GM19025 (cell line): ENCODE data around the gene EIF5AL1.
"Not testable (repeated sequence)": the region's sequence is repeated elsewhere in the genome, so short reads cannot be mapped to it uniquely, and the experiment has no call there.

Source experiments
- ATAC-seq: cut with Tn5 transposase; IDR thresholded peaks from one replicate; pipeline ENCODE4 v1.9.1; 2021; ENCODE audit warnings: mild to moderate bottlenecking, low read depth, moderate library complexity; ENCODE audit not compliant: unreplicated experiment

The EIF5AL1 gene

DNA sequence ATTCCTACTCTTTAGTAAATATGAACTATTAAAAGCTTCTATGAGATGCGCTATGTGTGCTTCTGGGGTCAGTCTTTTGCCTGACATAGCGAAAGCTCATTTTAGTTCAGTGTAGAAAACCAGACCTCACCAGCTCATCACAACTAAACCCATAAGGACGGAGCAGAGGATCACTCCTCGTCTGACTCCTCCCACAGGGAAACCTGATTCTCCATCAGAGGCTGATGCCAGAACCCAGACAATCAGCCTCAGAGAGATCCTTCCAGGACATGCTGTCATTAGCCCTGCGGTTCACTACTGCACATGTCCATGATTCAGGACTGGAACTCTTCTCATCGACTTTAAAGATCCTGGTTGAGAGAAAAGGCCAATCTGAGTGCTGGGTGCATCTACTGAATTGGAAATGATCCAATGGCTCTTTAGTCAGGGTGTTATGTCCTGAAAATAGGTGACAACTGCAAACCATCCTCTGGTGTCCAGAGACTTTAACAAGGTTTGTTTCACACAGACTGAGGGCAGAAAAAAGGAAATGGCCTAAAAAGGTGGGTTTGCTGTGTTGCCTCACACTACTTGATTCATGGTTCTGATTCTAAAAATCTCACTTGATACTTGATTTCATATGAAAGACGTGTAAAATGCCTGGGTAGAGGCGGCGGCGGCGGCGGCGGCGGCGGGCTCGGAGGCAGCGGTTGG is at the start of gene EIF5AL1:
TSS of gene EIF5AL1 (plus strand) at position 643 of the 693 bp plus-strand sequence. CDS start 117 bp downstream, outside the sequence.
- ATAC-seq: not testable (repeated sequence)

DNA sequence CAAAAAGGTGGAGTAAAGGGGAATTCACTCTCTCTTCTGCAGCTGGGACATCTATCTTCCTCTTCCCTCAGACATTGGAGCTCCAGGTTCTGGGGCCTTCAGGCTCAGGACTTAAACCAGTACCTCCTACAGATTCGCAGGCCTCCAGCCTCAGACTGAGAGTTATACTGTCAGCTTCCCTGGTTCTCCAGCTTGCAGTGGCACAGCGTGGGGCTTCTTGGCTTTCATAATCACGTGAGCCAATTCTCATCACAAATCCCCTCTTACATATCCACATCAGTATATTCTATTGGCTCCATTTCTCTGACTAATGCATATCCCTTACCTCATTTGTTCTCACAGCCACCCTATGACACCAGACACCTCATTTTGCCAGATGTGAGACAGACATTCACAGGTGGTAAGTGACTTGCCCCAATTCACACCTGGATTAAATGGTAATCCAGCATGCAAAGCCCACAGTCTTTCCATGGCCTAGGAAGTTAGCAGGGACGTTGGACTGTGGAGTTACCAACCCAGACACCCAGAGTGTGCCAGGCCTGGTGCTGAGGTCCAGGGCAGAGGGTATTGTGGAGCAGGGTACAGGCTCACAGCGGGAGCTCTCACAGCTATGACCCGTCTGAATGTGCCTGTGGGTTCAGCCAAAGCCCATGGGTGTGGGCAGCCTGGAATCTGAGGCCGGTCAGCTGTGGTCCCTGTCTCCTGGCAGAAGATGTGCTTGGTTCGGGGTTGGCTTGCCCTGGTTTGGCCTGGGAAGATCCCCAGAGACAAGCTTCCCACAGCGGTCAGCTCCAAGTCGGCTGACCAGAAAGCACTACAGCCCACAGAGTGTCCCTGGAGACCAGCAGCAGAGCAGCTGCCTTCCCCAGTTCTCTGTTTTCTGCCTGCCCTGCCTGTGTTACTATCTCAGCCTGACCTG is 48.5 kb upstream of the EIF5AL1 start:
- no peak for ATAC-seq

DNA sequence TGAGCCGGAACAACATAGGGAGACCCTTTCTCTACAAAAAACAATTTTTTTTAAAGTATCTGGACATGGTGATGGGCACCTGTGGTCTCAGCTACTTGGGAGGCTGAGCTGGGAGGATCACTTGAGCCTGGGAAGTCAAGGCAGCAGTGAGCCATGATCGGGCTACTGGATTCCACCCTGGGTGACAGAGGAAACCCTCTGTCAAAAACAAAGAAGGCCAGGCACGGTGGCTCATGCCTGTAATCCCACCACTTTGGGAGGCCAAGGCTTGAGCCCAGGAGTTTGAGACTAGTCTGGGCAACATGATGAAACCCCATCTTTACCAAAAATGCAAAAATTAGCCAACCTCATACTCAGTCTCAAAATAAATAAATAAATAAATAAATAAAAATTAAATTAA is 47.0 kb upstream of the EIF5AL1 start:
- ATAC-seq: no peak

DNA sequence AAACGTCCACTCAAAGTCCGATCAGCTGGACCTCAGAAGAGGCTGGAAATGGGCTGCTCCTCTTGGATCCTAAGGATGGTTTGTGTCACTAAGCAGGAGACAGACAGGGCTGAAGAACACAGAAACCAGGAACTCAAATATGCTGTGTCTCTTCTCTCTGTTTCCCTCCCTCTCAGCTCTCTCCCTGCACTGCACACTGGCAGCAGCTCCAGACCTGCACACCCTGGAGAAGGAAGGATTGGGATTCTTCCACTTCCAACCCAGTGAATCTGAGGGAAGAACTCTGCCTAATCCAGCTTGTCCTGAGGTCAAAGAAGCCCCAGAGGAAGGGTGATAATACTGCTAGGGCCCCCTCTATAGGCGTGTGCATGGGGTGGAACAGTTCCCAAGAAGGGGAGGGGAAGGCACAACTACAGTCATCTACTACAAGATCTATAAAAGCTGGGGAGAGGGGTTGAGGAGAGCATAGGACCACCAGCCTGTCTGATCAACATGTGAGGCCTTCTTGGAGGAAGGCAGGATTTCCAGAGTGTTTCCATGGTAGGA is 44.2 kb upstream of the EIF5AL1 start:
- ATAC-seq: no peak

DNA sequence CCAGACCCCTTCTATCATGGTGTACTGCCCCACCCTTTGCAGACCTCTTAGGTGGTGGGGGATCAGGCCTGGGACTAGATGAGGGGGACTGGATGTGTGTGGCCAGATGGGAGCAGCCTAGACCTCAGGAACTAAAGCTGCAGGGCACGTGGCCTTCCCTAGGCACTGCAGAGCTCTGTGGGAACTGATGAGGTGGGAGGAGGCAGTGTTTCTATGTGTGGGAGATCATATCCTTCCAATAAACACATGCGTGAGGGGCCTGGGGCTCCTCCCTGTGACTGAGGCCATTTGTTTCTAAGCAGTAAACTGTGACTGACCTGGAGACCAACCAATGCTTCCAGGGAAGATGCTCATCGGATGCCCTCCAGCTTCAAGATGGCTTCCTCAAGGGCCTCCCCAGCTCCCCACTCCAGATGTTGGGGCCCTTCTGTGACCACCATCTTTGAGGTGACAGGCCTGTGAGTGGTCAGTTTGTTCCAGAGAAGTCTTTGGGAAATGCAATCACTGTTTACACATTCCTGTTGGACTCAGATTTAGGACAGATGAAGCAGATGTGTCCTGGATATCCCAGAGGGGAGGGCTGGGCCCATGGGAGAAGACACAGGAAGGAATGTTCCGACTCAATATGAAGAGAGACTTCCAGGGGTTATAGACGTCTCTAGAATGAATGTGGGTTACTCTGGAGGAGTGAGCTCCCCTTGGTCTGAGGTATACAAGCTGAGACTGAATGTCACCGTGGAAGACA is 43.3 kb upstream of the EIF5AL1 start:
- ATAC-seq: no peak

DNA sequence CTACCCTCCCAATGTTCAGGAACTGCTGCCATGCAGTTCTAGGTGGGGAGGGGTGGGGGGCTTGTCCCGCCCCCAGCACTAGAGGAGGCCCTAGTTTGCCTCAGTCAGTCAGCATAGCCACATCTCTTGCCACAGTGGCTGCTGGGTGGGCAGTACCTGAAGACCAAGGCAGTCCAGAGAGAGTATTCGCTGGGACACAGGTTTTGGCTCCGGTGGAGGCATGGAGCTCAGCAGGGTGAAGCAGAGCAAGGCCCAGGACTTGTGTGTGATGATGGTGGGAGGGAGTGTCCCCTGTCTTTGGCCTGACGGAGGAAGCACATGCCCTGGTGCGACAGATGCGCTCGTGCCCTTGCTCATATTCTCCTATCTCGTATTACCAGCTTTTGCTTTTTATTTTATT is 42.2 kb upstream of the EIF5AL1 start:
- no peak for ATAC-seq

DNA sequence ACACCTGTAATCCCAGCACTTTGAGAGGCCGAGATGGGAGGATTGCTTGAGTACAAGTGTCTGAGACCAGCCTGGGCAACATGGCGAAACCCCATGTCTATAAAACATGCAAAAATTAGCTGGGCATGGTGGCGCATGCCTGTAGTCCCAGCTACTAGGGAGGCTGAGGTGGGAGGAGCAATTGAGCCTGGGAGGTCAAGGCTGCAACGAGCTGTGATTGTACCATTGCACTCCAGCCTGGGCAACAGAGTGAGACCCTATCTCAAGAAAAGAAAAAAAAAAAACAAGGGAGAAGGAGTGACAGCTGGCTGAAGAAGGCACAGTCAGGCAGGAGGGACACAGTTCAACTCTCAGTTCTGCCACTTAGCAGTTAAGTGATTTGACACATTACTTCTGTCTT is 40.6 kb upstream of the EIF5AL1 start:
- ATAC-seq: no peak

DNA sequence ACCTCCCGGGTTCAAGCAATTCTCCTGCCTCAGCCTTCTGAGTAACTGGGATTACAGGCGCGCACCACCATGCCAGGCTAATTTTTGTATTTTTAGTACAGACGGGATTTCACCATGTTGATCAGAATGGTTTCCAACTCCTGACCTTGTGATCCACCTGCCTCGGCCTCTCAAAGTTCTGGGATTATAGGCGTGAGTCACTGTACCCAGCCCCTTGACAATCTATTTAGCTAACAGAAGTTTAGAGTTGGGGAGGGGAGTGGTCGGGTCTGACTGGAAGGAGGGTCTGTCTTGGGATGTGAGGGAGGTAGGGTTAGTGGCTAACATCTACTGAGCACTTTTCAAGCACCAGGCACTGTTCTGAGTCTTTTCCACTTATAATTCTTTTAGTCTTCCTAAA is 39.9 kb upstream of the EIF5AL1 start:
- ATAC-seq: no peak

DNA sequence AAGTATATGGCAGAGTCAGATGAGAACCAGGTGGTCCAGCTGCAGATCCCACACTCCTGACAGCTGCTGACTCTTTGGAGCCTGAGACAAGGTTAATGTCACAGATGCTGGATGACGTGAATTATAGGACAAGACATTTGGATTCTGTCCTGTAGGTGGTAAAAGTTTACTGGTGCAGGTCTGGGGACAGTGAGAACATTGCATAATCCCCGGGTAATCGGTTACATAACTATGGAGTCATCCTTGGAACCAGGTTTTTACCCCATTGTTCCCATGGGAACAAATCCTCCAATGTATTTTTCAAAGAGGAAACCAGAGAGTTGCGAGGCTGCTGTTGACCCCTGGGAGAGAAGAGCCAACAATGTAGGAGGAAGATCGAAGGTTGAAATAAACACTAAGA is 39.4 kb upstream of the EIF5AL1 start:
- ATAC-seq: no peak

DNA sequence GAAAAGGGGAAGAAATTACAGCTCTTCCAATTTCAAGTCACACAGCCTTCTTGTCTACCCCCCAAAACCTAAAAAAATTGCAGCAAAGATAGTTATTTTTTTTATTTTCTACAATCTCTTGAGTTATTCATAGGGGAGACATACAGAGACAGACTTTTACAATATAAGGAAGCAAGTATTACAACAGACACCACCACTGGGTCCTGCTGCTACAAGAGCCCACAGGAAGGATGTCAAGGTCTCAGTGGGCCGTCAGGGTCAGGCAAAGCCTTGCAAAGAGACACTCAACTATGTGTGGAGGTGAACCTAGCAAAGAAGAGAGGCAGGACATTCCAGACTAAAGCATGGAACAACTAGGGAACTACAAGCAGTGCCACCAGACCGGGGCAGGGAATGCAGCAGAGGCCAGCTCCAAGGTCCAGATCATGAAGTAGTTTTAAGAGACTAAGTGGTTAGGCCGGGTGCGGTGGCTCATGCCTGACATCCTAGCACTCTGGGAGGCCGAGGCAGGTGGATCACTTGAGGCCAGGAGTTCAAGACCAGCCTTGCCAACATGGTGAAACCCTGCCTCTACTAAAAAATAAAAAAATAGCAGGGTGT is 38.7 kb upstream of the EIF5AL1 start:
- ATAC-seq: no peak

DNA sequence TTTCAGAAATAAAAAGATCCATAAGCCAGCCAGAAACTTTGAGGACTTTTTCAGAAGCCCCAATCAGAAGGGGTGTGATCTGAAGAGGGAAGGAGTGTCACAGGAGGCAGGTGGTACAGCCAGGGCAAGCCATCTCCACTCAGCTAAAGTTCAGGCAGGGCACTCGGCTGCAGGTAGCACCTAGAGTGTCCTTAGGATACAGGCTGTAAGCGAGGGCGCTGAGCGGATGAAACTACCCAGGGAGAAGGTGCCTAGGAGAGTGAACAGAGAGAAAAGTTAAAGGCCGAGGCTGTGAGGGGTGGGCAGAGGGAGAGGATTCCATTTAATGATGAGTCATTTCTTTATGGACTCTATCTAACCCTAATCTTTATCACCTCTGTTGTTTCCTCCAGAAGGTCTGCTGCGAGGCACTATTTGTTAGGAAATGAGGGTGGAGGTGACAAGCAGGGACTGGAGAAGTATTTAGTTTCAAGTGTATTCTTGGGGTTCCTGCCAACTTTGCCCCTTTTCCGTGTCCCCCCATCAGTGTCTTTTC is 37.1 kb upstream of the EIF5AL1 start:
- ATAC-seq: no peak

DNA sequence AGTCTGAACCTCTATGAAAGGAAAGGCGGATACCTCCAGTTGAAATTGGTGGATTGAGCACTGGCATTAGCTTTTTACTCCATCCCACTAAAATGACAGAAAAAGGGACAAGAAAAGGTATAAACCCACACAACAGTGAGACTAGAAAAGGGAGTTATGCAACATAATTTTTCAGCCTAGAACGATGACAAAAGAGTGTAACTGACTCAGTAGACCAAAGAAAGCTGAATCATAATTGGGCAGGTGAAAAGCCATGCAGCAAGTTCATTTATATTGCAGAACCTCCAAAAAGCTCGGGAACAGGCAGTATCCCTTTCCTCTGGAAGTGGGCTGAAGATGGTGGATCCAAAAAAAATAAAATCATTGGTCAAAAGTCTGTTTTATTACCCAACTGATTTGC is 36.5 kb upstream of the EIF5AL1 start:
- no peak for ATAC-seq

DNA sequence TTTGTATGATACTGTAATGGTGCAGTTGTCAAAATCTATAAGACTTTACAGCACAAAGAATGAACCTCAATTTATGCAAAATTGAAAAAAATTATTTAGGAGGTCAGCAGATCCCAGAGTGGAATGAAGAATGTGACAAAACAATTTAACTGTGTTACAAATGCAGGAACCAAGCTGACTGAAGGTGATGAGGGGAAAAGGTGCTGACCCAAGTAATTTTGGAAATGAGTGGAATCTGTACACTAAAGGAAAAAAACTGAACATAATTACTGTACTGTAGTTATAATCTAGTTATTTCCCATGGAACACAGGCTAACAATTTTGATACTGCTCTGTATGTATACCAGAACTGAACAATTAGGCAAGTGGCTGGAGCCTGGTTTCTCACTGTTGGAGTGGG is 35.7 kb upstream of the EIF5AL1 start:
- ATAC-seq: no peak

DNA sequence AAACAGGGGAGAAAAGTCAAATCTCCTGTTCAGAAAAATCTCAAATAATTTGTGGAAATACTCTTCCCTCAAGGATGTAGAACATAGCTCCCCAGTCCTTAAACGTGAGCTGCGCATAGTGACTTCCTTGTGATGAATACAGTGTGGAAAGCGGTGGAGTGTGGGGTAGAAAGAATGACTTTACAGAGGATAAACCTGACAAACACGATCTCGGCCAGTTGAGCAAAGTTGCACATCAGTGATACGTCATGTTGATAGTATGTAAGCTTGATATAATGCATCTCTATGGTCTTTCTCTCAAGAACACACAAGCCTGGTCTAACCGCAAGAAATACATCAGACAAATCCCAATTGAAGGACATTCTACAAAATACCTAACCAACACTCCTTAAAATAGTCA is 34.9 kb upstream of the EIF5AL1 start:
- no peak for ATAC-seq

DNA sequence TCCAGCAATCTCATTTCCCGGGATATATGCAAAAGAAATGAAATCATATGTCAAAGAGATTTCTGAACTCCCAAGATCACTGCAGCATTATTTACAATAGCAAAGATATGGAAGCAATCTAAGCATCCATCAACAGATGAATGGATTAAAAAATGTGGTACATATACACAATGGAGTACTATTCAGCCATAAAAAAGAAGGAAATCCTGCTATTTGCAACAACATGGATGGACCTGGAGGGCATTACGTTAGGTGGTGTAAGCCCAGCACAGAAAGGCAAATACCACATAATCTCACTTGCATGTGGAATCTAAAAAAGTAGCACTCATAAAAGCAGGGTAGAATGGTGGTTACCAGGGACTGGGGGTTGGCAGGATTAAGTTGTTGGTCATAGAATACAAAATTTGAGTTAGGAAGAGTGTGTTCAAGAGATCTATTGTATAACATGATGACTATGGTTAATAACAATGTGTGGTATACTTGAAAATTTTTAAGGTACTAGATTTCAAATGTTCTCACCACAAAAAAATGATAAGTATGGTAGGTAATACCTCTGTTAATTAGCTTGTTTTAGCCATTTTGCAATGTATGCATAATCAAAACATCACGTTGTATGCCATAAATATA is 32.9 kb upstream of the EIF5AL1 start:
- ATAC-seq: no peak

DNA sequence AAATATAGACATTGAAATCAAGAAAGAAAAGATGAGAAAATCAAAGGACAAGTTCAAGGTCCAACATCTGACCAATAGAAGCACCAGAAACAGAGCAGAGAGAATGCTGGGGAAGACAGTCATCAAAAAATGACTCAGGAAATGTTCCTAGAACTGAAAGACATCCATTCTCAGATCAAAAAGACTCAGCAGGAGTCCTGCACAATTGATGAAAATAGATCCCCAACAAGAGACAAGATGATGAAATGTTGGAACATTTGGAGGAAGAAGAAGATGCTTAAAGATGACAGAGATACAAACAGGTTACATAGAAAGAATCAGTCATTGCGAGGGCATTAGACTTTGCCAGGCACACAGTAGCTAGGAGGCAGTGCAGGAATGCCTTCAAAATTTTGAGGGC is 30.0 kb upstream of the EIF5AL1 start:
- ATAC-seq: no peak

DNA sequence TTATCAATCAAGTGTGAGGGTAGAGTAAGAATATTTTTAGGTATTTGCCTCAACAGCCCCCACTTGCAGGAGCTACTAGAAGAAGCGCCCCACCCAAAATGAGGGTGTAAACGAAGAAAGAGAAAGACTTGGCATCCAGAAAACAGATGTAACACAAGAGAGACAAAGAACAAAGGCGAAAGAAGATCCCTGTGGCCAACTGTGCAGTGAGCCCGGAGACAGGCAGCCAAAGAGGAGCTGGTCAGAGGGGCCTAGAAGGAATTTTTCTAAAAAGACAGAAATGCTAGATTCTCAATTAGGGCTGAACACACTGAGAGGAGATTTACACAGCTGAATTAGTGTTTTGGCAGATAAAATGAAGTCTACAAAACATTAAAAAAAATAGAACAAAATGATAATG is 29.6 kb upstream of the EIF5AL1 start:
- no peak for ATAC-seq

DNA sequence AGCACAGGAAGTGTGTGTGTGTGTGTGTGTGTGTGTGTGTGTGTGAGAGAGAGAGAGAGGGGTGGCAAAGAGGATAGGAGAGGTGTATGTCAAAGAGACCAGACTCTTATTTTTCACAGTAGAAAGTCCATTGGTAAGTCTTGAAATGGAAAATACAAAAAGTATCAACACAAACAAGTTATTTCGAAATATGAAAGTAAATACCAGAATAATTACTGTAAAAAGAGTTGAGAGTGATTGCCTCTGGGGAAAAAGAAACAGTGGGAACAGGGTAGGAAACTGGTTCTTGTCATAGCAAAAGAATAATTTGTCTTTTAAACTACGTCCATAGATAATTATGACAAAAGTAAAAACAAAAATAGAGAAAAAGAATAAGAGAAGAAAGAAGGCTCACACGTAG is 29.0 kb upstream of the EIF5AL1 start:
- no peak for ATAC-seq

DNA sequence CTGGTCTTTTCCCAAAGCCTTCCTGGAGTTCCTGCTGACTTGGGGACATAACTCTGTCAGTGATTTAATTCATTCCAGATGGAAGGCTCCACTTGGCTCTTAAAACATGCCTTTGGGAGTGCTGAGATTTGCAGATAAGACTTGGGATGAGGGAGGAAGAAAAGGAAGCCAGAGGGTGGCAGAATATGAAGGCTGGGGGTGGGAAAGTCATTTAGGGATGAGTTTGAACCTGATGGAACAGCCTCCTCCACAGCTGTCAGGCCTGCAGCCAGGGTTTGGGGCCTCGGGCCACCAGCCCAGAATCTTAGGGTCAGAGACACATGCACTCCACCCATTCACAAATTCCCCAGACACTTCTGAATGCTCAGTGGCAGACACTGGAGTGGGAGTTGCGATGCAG is 28.4 kb upstream of the EIF5AL1 start:
- ATAC-seq: no peak

DNA sequence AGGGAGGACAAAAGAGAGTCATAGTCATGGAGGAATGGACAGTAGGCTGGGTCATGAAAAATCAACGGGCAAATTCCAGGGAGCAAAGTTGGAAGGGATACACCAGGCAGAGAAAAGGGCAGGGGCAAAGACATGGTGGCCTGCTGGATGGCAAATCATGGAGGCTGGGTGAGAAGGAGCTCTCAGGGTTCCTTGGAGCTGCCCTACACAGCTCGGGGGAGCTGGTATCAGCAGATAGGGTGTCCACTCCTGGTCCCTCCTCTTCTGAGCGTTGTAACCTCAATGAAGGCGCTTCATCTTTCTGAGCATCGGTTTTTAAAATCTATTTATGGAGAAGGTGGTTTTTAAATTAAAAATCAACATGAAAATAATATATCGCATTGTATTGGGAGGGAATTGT is 27.9 kb upstream of the EIF5AL1 start:
- no peak for ATAC-seq
